HepG2 (cell line): ENCODE measurements around the gene SNRNP200. TPM values are rescaled to one million over a fixed set of nuclear protein-coding genes. Genes with fewer than 3 reads are reported as not detected.

Experiments used
- ARHGAP35 ChIP-seq: sonication (generic); formaldehyde crosslinking; IDR thresholded peaks from 2 replicates; pipeline ENCODE4 v1.9.0; 2022; ENCODE audit warnings: mild to moderate bottlenecking, inconsistent platforms, moderate library complexity, missing genetic modification reagents, borderline replicate concordance
- CBX2 ChIP-seq, 2 experiments: fragments of 200-600 bp in 1 of 2; sonication (generic); formaldehyde crosslinking in 1 of 2; IDR thresholded peaks; 2 replicates each; pipeline versions ENCODE4 v1.7.0 to v1.8.1; 2018 to 2022; ENCODE audit warnings: low read depth in 2 of 2, low read length in 1 of 2, mild to moderate bottlenecking in 1 of 2, missing genetic modification reagents in 1 of 2
- CCDC6 ChIP-seq: sonication (generic); formaldehyde crosslinking; IDR thresholded peaks from 2 replicates; pipeline ENCODE4 v1.8.1; 2022; ENCODE audit warnings: mild to moderate bottlenecking, missing genetic modification reagents, moderate library complexity
- FOXC1 ChIP-seq: sonication (generic); formaldehyde crosslinking; IDR thresholded peaks from 2 replicates; pipeline ENCODE4 v1.8.0; 2022; ENCODE audit warnings: mild to moderate bottlenecking, missing genetic modification reagents, borderline replicate concordance
- HNF4A ChIP-seq: sonication (generic); formaldehyde crosslinking; IDR thresholded peaks from 2 replicates; pipeline ENCODE4 v1.4.0; 2020; ENCODE audit warnings: missing genetic modification reagents
- KDM2A ChIP-seq: sonication (generic); formaldehyde crosslinking; IDR thresholded peaks from 2 replicates; pipeline ENCODE4 v1.4.0; 2020; ENCODE audit warnings: low read depth, missing genetic modification reagents, borderline replicate concordance
- MAX ChIP-seq: IDR thresholded peaks from 2 replicates; pipeline ENCODE4 v1.6.1; 2012; ENCODE audit warnings: inconsistent platforms
- MEIS2 ChIP-seq: sonication (generic); formaldehyde crosslinking; IDR thresholded peaks from 2 replicates; pipeline ENCODE4 v1.9.0; 2021; ENCODE audit warnings: mild to moderate bottlenecking, missing genetic modification reagents
- NONO ChIP-seq, 2 experiments: fragments of 450-650 bp in 1 of 2; sonication (generic) in 1 of 2; formaldehyde crosslinking in 1 of 2; IDR thresholded peaks in 1 of 2; conservative IDR thresholded peaks in 1 of 2; 2 replicates each; pipeline versions ENCODE4 v1.6.1 to v1.8.0; 2017 to 2022; ENCODE audit warnings: mild to moderate bottlenecking in 1 of 2, missing genetic modification reagents in 1 of 2, moderate library complexity in 1 of 2
- UBTF ChIP-seq: sonication (generic); formaldehyde crosslinking; IDR thresholded peaks from 2 replicates; pipeline ENCODE4 v1.4.0; 2020; ENCODE audit warnings: mild to moderate bottlenecking, missing genetic modification reagents
- ZBTB42 ChIP-seq: sonication (generic); formaldehyde crosslinking; IDR thresholded peaks from 2 replicates; pipeline ENCODE4 v1.5.0; 2020; ENCODE audit warnings: mild to moderate bottlenecking, missing genetic modification reagents
- ZNF224 ChIP-seq: sonication (generic); formaldehyde crosslinking; IDR thresholded peaks from 2 replicates; pipeline ENCODE4 v1.5.0; 2020; ENCODE audit warnings: mild to moderate bottlenecking, missing genetic modification reagents
- ZNF251 ChIP-seq: sonication (generic); formaldehyde crosslinking; IDR thresholded peaks from 2 replicates; pipeline ENCODE4 v1.9.0; 2021; ENCODE audit warnings: mild to moderate bottlenecking, missing genetic modification reagents
- ZNF362 ChIP-seq: sonication (generic); formaldehyde crosslinking; IDR thresholded peaks from 2 replicates; pipeline ENCODE4 v1.4.0; 2020; ENCODE audit warnings: missing genetic modification reagents, mild to moderate bottlenecking, borderline replicate concordance
- ZNF430 ChIP-seq: sonication (generic); formaldehyde crosslinking; IDR thresholded peaks from 2 replicates; pipeline ENCODE4 v1.9.0; 2021; ENCODE audit warnings: mild to moderate bottlenecking, missing genetic modification reagents
- ZNF563 ChIP-seq: sonication (generic); formaldehyde crosslinking; IDR thresholded peaks from 2 replicates; pipeline ENCODE4 v1.8.0; 2022; ENCODE audit warnings: mild to moderate bottlenecking, moderate library complexity, missing genetic modification reagents
- ZNF589 ChIP-seq: sonication (generic); formaldehyde crosslinking; conservative IDR thresholded peaks from 2 replicates; pipeline ENCODE4 v1.8.0; 2022; ENCODE audit warnings: mild to moderate bottlenecking, moderate library complexity, missing genetic modification reagents
- ZNF615 ChIP-seq: sonication (generic); formaldehyde crosslinking; IDR thresholded peaks from 2 replicates; pipeline ENCODE4 v1.5.0; 2020; ENCODE audit warnings: mild to moderate bottlenecking, missing genetic modification reagents, borderline replicate concordance
- ZNF878 ChIP-seq: sonication (generic); formaldehyde crosslinking; IDR thresholded peaks from 2 replicates; pipeline ENCODE4 v1.8.1; 2023; ENCODE audit warnings: mild to moderate bottlenecking, missing genetic modification reagents, moderate library complexity
- polyA plus RNA-seq, 8 experiments: library from polyadenylated mRNA; depleted of rRNA in 3 of 8; stranded (reverse) in 7 of 8; unstranded in 1 of 8; fragments of >200 nt; fragmentation: Illumina TruSeq in 4 of 8; extraction: Trizol in 4 of 8; gene quantifications; 2 replicates each; pipeline versions ENCODE4 v1.2.1 to v1.2.3, GENCODE V29; 2011 to 2016; ENCODE audit warnings: low read depth in 4 of 8, missing spikeins in 1 of 8, mixed read lengths in 1 of 8; ENCODE audit not compliant: insufficient read depth in 1 of 8
- total RNA-seq, 5 experiments: library from RNA; depleted of rRNA; stranded (reverse); fragments of >200 nt; fragmentation: Illumina TruSeq; extraction: Trizol; gene quantifications; 2 replicates each; pipeline ENCODE4 v1.2.3, GENCODE V29; 2016; ENCODE audit warnings: low read depth in 1 of 5
- TF ChIP-seq, protein P1 (sequence below): sonication (generic); formaldehyde crosslinking; IDR thresholded peaks from 2 replicates; pipeline ENCODE4 v1.4.0; 2020; ENCODE audit warnings: missing genetic modification reagents, borderline replicate concordance

The SNRNP200 gene
- total and polyA plus RNA-seq, 2 of the 13 experiments (the other 11 are each of a cell fraction or from before 2014, with no cell fraction given) = 99.0 to 232 TPM

GRCh38 chr2:96325041-96325883, 19.9 kb upstream of the SNRNP200 start, which contains the start of gene ITPRIPL1 (continued):
- TF ChIP-seq NONO (IDR thresholded peaks at IDR 0.05) (no peak), NONO (CRISPR knock-in tag; conservative IDR thresholded peaks at IDR 0.05) (0 out of 2 replicates have a peak, but pooled peaks have one; percentile 54), ZNF563 (CRISPR knock-in tag) (peak; percentile 11; the same call in 1 of the 2 replicates), MAX (peak; percentile 80), ZNF878 (no peak; the same call in 1 of the 2 replicates), ZNF589 (CRISPR knock-in tag) (no peak), ZNF251 (CRISPR knock-in tag) (no peak), ZNF615 (no peak), ZNF224 (CRISPR knock-in tag) (peak; percentile 72; the same call in 1 of the 2 replicates), FOXC1 (CRISPR knock-in tag) (peak; percentile 60; the same call in 1 of the 2 replicates), KDM2A (CRISPR knock-in tag) (peak; percentile 53), ZBTB42 (CRISPR knock-in tag) (no peak), CBX2 (IDR thresholded peaks at IDR 0.05; ENCODE audit: low read depth, low read length) (no peak), CBX2 (CRISPR knock-in tag; IDR thresholded peaks at IDR 0.05; ENCODE audit: low read depth) (no peak), ARHGAP35 (CRISPR knock-in tag) (peak; percentile 24; the same call in 1 of the 2 replicates), MEIS2 (no peak), UBTF (CRISPR knock-in tag) (peak; percentile 41; the same call in 1 of the 2 replicates), HNF4A (CRISPR knock-in tag) (no peak), CCDC6 (CRISPR knock-in tag) (0 out of 2 replicates have a peak, but pooled peaks have one; percentile 41), ZNF430 (CRISPR knock-in tag) (peak; percentile 76; the same call in 1 of the 2 replicates), ZNF362 (CRISPR knock-in tag) (peak; percentile 40; the same call in 1 of the 2 replicates)
- TF ChIP-seq, protein P1, sequence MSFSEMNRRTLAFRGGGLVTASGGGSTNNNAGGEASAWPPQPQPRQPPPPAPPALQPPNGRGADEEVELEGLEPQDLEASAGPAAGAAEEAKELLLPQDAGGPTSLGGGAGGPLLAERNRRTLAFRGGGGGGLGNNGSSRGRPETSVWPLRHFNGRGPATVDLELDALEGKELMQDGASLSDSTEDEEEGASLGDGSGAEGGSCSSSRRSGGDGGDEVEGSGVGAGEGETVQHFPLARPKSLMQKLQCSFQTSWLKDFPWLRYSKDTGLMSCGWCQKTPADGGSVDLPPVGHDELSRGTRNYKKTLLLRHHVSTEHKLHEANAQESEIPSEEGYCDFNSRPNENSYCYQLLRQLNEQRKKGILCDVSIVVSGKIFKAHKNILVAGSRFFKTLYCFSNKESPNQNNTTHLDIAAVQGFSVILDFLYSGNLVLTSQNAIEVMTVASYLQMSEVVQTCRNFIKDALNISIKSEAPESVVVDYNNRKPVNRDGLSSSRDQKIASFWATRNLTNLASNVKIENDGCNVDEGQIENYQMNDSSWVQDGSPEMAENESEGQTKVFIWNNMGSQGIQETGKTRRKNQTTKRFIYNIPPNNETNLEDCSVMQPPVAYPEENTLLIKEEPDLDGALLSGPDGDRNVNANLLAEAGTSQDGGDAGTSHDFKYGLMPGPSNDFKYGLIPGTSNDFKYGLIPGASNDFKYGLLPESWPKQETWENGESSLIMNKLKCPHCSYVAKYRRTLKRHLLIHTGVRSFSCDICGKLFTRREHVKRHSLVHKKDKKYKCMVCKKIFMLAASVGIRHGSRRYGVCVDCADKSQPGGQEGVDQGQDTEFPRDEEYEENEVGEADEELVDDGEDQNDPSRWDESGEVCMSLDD (CRISPR knock-in tag) = no peak
